ENCODE results near the gene NELFE.

DNA sequence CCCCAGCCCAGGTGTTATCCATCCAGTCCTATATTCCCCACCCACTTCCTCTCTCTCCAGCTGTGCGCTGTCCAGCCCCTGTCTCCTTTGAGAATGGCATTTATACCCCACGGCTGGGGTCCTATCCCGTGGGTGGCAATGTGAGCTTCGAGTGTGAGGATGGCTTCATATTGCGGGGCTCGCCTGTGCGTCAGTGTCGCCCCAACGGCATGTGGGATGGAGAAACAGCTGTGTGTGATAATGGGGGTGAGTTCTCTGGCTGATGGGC, 30.2 kb downstream of the NELFE start:
- TF ChIP-seq, protein P1, sequence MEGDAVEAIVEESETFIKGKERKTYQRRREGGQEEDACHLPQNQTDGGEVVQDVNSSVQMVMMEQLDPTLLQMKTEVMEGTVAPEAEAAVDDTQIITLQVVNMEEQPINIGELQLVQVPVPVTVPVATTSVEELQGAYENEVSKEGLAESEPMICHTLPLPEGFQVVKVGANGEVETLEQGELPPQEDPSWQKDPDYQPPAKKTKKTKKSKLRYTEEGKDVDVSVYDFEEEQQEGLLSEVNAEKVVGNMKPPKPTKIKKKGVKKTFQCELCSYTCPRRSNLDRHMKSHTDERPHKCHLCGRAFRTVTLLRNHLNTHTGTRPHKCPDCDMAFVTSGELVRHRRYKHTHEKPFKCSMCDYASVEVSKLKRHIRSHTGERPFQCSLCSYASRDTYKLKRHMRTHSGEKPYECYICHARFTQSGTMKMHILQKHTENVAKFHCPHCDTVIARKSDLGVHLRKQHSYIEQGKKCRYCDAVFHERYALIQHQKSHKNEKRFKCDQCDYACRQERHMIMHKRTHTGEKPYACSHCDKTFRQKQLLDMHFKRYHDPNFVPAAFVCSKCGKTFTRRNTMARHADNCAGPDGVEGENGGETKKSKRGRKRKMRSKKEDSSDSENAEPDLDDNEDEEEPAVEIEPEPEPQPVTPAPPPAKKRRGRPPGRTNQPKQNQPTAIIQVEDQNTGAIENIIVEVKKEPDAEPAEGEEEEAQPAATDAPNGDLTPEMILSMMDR (IDR thresholded peaks at IDR 0.05; ENCODE audit: low read depth, low read length), result no peak
- TF ChIP-seq MAX (IDR thresholded peaks at IDR 0.05; ENCODE audit: low read depth, low read length) (no peak), POLR2A (IDR thresholded peaks at IDR 0.05; ENCODE audit: extremely low read depth, insufficient read length) (no peak), MYC (IDR thresholded peaks at IDR 0.05; ENCODE audit: low read depth, low read length) (no peak)
